ENCODE results near the gene NMRK1. TPM values are rescaled to one million over a fixed set of nuclear protein-coding genes. Genes with fewer than 3 reads are reported as not detected.

Gene NMRK1
- total RNA-seq, 4 donors from 2014 or later, result 13.6 to 42.6 (median 24.0) TPM

DNA sequence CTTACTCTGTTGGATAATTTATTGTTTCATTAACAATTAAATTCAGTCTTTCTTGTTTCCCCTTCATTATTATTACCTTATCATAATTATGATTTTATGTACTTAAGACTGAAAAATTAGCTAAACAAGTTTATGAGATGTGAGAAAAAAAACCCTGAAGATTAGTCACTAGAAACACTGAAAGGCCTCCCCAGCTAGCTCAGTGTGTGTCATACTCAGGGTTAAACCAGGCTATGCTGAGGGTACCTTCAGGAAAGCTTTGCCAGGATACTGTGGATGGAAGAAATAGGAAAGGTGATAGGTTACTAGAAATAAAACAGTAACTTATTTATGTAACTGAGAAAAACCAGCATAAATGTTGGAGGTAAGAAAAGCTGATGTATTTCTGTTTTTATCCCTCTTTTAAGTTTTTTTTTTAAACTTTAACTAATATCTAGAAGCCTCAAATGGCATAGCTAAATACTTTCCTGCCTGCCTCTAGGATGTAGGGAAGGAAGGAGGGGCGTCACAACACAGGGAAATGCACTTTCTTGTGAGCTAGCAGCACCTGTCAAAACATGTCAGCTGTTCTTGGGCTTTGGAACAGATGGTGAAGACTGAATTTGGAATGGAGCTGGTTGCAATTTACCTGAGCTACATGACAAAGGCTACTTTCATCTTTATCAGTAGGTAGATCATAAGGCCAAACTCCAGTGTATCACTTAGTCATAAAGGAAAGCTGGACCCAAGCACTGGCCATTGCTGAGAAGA lies 24.2 kb downstream of the NMRK1 start:
- ATAC-seq (ENCODE audit: low FRiP score) (no peak), DNase-seq (ENCODE audit: low spot score) (no peak)
- TF ChIP-seq, protein P1, sequence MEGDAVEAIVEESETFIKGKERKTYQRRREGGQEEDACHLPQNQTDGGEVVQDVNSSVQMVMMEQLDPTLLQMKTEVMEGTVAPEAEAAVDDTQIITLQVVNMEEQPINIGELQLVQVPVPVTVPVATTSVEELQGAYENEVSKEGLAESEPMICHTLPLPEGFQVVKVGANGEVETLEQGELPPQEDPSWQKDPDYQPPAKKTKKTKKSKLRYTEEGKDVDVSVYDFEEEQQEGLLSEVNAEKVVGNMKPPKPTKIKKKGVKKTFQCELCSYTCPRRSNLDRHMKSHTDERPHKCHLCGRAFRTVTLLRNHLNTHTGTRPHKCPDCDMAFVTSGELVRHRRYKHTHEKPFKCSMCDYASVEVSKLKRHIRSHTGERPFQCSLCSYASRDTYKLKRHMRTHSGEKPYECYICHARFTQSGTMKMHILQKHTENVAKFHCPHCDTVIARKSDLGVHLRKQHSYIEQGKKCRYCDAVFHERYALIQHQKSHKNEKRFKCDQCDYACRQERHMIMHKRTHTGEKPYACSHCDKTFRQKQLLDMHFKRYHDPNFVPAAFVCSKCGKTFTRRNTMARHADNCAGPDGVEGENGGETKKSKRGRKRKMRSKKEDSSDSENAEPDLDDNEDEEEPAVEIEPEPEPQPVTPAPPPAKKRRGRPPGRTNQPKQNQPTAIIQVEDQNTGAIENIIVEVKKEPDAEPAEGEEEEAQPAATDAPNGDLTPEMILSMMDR (IDR thresholded peaks at IDR 0.05), result no peak

DNA sequence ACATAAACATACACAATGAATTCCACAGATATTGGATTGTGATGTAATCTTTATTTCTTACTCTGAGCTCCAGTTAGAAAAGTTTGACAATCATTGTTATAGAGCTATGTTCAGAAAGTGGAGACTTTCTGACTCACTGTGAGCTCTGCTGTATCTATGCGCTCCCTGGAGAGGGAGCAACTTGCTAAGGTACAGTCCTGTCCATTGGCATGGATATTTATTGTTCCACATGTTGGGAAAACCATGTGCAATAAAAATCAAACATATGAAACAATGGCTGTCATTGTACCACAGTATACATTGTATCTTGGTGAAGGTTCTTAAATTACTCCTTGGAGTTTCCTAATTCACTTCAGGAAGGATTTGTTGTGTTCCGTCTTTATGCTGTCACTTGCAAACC lies 26.8 kb downstream of the NMRK1 start:
- DNase-seq (ENCODE audit: low spot score) (no peak), ATAC-seq (ENCODE audit: low FRiP score) (no peak)
- TF ChIP-seq, protein P1 (IDR thresholded peaks at IDR 0.05), result no peak

- DNase-seq (ENCODE audit: low spot score) (no peak), ATAC-seq (ENCODE audit: low FRiP score) (no peak)
- TF ChIP-seq, protein P1 (IDR thresholded peaks at IDR 0.05), result no peak
Measured at GRCh38 chr9:75054368-75055001, 33.5 kb downstream of the NMRK1 start.

DNA sequence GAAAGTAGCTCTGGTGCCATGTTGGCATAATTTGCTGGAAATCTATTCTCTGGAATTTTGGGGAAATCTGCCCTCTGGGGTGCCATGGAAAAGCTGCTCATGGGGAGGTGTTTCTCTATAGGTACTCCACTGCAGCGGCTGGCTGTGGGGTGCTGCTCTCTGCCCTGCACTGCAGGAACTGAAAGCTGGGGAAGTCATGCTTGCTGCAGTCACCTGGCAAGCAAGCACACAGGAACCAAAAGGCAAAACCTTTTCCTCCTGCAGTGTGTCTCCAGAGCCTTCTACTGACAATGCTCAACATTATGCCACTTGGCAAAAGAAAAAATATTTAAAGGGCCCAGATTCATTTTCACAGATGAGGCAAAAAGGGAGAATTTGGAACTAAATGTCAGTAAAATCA lies 34.1 kb downstream of the NMRK1 start:
- DNase-seq (ENCODE audit: low spot score) (no peak), ATAC-seq (ENCODE audit: low FRiP score) (no peak)
- TF ChIP-seq, protein P1 (IDR thresholded peaks at IDR 0.05), result no peak

- no peak for ATAC-seq (ENCODE audit: low FRiP score)
Measured at GRCh38 chr9:75051285-75051684, 36.7 kb downstream of the NMRK1 start.

GRCh38 chr9:75047506-75047905 lies 40.4 kb downstream of the NMRK1 start:
- no peak for DNase-seq (ENCODE audit: low spot score)
- no peak for ATAC-seq (ENCODE audit: low FRiP score)
- TF ChIP-seq, protein P1 (IDR thresholded peaks at IDR 0.05), result no peak

More at GRCh38 chr9:75051285-75051684, 36.7 kb downstream of the NMRK1 start:
- DNase-seq (ENCODE audit: low spot score), result no peak
- TF ChIP-seq, protein P1 (IDR thresholded peaks at IDR 0.05), result no peak

All from omental fat pad (tissue), 4 donors.